GM23338 (cell line): ENCODE measurements around the gene MYO1F.

ENCODE experiments used
- CREB1 ChIP-seq: fragments of 250-450 bp; sonication (Bioruptor Pico); IDR thresholded peaks from 2 replicates; pipeline ENCODE4 v1.5.0; 2020; ENCODE audit warnings: low read depth, mild to moderate bottlenecking, moderate library complexity
- EZH2 ChIP-seq: fragments of 200-600 bp; sonication (generic); IDR thresholded peaks from one replicate; pipeline ENCODE4 v1.8.0; 2017; ENCODE audit warnings: antibody characterized with exemption, mild to moderate bottlenecking, low read depth; ENCODE audit not compliant: unreplicated experiment
- EZH2phosphoT487 ChIP-seq: fragments of 200-600 bp; sonication (generic); IDR thresholded peaks from one replicate; pipeline ENCODE4 v1.8.1; 2018; ENCODE audit warnings: antibody characterized with exemption; ENCODE audit not compliant: unreplicated experiment
- JUNB ChIP-seq: IDR thresholded peaks from one replicate; pipeline ENCODE4 v1.6.1; 2016; ENCODE audit warnings: antibody characterized with exemption; ENCODE audit not compliant: unreplicated experiment
- NANOG ChIP-seq: IDR thresholded peaks from 2 replicates; pipeline ENCODE4 v1.6.1; 2016; ENCODE audit warnings: antibody characterized with exemption, borderline replicate concordance
- POLR2AphosphoS5 ChIP-seq: IDR thresholded peaks from 2 replicates; pipeline ENCODE4 v1.6.1; 2016; ENCODE audit warnings: antibody characterized with exemption, low read depth
- STAT1 ChIP-seq: IDR thresholded peaks from one replicate; pipeline ENCODE4 v1.6.1; 2016; ENCODE audit warnings: antibody characterized with exemption; ENCODE audit not compliant: unreplicated experiment
- ZNF331 ChIP-seq: fragments of 250-450 bp; sonication (Bioruptor Pico); IDR thresholded peaks from 2 replicates; pipeline ENCODE4 v1.5.0; 2020; ENCODE audit warnings: low read depth, mild to moderate bottlenecking, moderate library complexity
- TF ChIP-seq, protein P1 (sequence below), 2 experiments: fragments of 200-600 bp in 1 of 2; sonication (generic) in 1 of 2; conservative IDR thresholded peaks; 2 replicates each; pipeline versions ENCODE4 v1.5.1 to v1.6.1; 2016 to 2017; ENCODE audit warnings: antibody characterized with exemption in 2 of 2, low read depth in 2 of 2, mild to moderate bottlenecking in 2 of 2, moderate library complexity in 1 of 2
- TF ChIP-seq, protein P2 (sequence below): IDR thresholded peaks from one replicate; pipeline ENCODE4 v1.6.1; 2018; ENCODE audit warnings: antibody characterized with exemption; ENCODE audit not compliant: unreplicated experiment
- TF ChIP-seq, protein P3 (sequence below): IDR thresholded peaks from 2 replicates; pipeline ENCODE4 v1.6.1; 2016; ENCODE audit warnings: antibody characterized with exemption

DNA sequence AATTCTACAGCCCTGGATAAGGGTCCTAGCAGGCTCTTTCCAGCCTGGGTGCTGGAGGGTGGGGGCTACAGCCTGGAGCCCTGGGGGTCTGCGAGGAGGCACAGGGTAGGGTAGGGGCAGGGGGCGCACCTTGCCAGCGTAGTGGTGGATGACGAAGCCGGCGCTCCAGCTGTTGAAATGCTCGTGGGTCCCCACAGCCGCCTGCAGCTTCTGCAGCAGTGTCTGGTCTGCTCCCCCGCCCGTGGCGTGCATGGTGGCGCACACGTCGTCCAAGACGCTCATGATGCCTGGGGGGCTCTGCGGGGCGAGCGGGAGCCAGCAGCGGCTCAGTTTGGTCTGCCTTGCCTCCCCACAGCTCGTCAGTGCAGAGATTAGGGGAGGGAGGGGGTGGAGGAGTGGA lies 33.1 kb downstream of the MYO1F start:
- TF ChIP-seq, protein P1, sequence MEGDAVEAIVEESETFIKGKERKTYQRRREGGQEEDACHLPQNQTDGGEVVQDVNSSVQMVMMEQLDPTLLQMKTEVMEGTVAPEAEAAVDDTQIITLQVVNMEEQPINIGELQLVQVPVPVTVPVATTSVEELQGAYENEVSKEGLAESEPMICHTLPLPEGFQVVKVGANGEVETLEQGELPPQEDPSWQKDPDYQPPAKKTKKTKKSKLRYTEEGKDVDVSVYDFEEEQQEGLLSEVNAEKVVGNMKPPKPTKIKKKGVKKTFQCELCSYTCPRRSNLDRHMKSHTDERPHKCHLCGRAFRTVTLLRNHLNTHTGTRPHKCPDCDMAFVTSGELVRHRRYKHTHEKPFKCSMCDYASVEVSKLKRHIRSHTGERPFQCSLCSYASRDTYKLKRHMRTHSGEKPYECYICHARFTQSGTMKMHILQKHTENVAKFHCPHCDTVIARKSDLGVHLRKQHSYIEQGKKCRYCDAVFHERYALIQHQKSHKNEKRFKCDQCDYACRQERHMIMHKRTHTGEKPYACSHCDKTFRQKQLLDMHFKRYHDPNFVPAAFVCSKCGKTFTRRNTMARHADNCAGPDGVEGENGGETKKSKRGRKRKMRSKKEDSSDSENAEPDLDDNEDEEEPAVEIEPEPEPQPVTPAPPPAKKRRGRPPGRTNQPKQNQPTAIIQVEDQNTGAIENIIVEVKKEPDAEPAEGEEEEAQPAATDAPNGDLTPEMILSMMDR (conservative IDR thresholded peaks at IDR 0.05; ENCODE audit: low read depth in 2 of 2): no peak
- TF ChIP-seq POLR2AphosphoS5: no peak
- TF ChIP-seq EZH2: no peak
- TF ChIP-seq JUNB: no peak
- no peak for TF ChIP-seq EZH2phosphoT487
- TF ChIP-seq CREB1 (CRISPR knock-in tag): no peak
- TF ChIP-seq, protein P2, sequence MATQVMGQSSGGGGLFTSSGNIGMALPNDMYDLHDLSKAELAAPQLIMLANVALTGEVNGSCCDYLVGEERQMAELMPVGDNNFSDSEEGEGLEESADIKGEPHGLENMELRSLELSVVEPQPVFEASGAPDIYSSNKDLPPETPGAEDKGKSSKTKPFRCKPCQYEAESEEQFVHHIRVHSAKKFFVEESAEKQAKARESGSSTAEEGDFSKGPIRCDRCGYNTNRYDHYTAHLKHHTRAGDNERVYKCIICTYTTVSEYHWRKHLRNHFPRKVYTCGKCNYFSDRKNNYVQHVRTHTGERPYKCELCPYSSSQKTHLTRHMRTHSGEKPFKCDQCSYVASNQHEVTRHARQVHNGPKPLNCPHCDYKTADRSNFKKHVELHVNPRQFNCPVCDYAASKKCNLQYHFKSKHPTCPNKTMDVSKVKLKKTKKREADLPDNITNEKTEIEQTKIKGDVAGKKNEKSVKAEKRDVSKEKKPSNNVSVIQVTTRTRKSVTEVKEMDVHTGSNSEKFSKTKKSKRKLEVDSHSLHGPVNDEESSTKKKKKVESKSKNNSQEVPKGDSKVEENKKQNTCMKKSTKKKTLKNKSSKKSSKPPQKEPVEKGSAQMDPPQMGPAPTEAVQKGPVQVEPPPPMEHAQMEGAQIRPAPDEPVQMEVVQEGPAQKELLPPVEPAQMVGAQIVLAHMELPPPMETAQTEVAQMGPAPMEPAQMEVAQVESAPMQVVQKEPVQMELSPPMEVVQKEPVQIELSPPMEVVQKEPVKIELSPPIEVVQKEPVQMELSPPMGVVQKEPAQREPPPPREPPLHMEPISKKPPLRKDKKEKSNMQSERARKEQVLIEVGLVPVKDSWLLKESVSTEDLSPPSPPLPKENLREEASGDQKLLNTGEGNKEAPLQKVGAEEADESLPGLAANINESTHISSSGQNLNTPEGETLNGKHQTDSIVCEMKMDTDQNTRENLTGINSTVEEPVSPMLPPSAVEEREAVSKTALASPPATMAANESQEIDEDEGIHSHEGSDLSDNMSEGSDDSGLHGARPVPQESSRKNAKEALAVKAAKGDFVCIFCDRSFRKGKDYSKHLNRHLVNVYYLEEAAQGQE: no peak
- no peak for TF ChIP-seq STAT1
- TF ChIP-seq ZNF331 (CRISPR knock-in tag): no peak
- TF ChIP-seq NANOG: no peak
- TF ChIP-seq, protein P3, sequence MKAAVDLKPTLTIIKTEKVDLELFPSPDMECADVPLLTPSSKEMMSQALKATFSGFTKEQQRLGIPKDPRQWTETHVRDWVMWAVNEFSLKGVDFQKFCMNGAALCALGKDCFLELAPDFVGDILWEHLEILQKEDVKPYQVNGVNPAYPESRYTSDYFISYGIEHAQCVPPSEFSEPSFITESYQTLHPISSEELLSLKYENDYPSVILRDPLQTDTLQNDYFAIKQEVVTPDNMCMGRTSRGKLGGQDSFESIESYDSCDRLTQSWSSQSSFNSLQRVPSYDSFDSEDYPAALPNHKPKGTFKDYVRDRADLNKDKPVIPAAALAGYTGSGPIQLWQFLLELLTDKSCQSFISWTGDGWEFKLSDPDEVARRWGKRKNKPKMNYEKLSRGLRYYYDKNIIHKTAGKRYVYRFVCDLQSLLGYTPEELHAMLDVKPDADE: no peak
